SK-N-SH (cell line): ENCODE measurements around the gene SIRT2. TPM values are rescaled to one million over a fixed set of nuclear protein-coding genes. Genes with fewer than 3 reads are reported as not detected.

ENCODE experiments used
- CTCF ChIA-PET: fragments of 300-600, 350-600 bp; formaldehyde crosslinking; extraction: SDS; loops from one replicate; lab custom pipeline; 2021; lab: Yijun Ruan, JAX
- POLR2A ChIA-PET: fragments of 350-600 bp; sonication (Branson Sonifier 250); formaldehyde crosslinking; extraction: SDS; loops from one replicate; lab custom pipeline; 2020; ENCODE audit warnings: antibody characterized with exemption, inconsistent platforms; lab: Yijun Ruan, JAX
- DNase-seq: peaks from one replicate; pipeline ENCODE4 v3.0.0; 2012
- H2AFZ ChIP-seq: fragments of 200-600 bp; sonication (generic); 2 replicates; pipeline ENCODE4 v1.8.1; 2016; ENCODE audit warnings: antibody characterized with exemption, mild to moderate bottlenecking, low read depth
- H3F3A ChIP-seq: fragments of 200-600 bp; sonication (generic); replicated peaks from 2 replicates; pipeline ENCODE3; 2016; ENCODE audit warnings: antibody characterized with exemption, mild to moderate bottlenecking; ENCODE audit not compliant: insufficient read depth
- H3K27ac ChIP-seq, 2 experiments: fragments of 200-500 bp in 1 of 2; fragments of 200-600 bp in 1 of 2; sonication (Bioruptor generic) in 1 of 2; sonication (generic), shearing (Covaris generic) in 1 of 2; 2 replicates each; pipeline versions ENCODE4 v1.5.1 to v1.6.1; 2014 to 2016; ENCODE audit warnings: low read depth in 2 of 2, inconsistent platforms in 1 of 2, low read length in 1 of 2, mild to moderate bottlenecking in 1 of 2, mixed read lengths in 1 of 2
- H3K27me3 ChIP-seq: fragments of 200-600 bp; sonication (generic), shearing (Covaris generic); 2 replicates; pipeline ENCODE4 v1.6.1; 2016; ENCODE audit warnings: mixed run types; ENCODE audit not compliant: insufficient read depth
- H3K36me3 ChIP-seq, 2 experiments: fragments of 200-500 bp in 1 of 2; fragments of 200-600 bp in 1 of 2; sonication (Bioruptor generic) in 1 of 2; sonication (generic) in 1 of 2; replicated peaks in 1 of 2; 2 replicates each; pipeline versions ENCODE3 to v1.5.1; 2014 to 2016; ENCODE audit warnings: low read length in 1 of 2, mild to moderate bottlenecking in 1 of 2; ENCODE audit not compliant: insufficient read depth in 2 of 2, control insufficient read depth in 1 of 2
- H3K4me1 ChIP-seq, 2 experiments: fragments of 200-500 bp in 1 of 2; fragments of 200-600 bp in 1 of 2; sonication (Bioruptor generic) in 1 of 2; sonication (generic), shearing (Covaris generic) in 1 of 2; 2 replicates each; pipeline versions ENCODE4 v1.5.1 to v1.6.1; 2014 to 2016; ENCODE audit warnings: low read depth in 1 of 2, low read length in 1 of 2, mixed run types in 1 of 2; ENCODE audit not compliant: insufficient read depth in 2 of 2, control insufficient read depth in 1 of 2
- H3K4me2 ChIP-seq: fragments of 200-600 bp; sonication (generic), shearing (Covaris generic); 2 replicates; pipeline ENCODE4 v1.6.1; 2017; ENCODE audit warnings: mixed run types
- H3K4me3 ChIP-seq, 2 experiments: fragments of 200-500 bp in 1 of 2; fragments of 200-600 bp in 1 of 2; sonication (Bioruptor generic) in 1 of 2; sonication (generic), shearing (Covaris generic) in 1 of 2; 2 replicates each; pipeline versions ENCODE4 v1.5.1 to v1.8.1; 2014 to 2016; ENCODE audit warnings: low read depth in 2 of 2, inconsistent platforms in 1 of 2, low read length in 1 of 2, mild to moderate bottlenecking in 1 of 2, mixed read lengths in 1 of 2, moderate library complexity in 1 of 2
- H3K79me2 ChIP-seq: fragments of 200-600 bp; sonication (generic); 2 replicates; pipeline ENCODE4 v1.8.1; 2017; ENCODE audit warnings: mild to moderate bottlenecking; ENCODE audit not compliant: insufficient read depth
- H3K9ac ChIP-seq: fragments of 200-600 bp; sonication (generic); 2 replicates; pipeline ENCODE4 v1.6.1; 2017; ENCODE audit warnings: mixed run types
- H3K9me2 ChIP-seq: fragments of 200-600 bp; sonication (generic); 2 replicates; pipeline ENCODE4 v1.6.1; 2017; ENCODE audit warnings: mixed run types
- H3K9me3 ChIP-seq: fragments of 200-600 bp; sonication (generic); 2 replicates; pipeline ENCODE4 v1.6.1; 2017; ENCODE audit warnings: mixed run types, mild to moderate bottlenecking, moderate library complexity
- H4K20me1 ChIP-seq: fragments of 200-600 bp; sonication (generic); 2 replicates; pipeline ENCODE4 v1.6.1; 2017; ENCODE audit warnings: mild to moderate bottlenecking, mixed run types; ENCODE audit not compliant: insufficient read depth
- CTCF ChIP-seq: fragments of 200-600 bp; sonication (generic); IDR thresholded peaks from 2 replicates; pipeline ENCODE4 v1.6.1; 2017; ENCODE audit warnings: antibody characterized with exemption, mild to moderate bottlenecking, moderate library complexity
- GABPA ChIP-seq: IDR thresholded peaks from 2 replicates; pipeline ENCODE4 v1.4.0; 2012; ENCODE audit warnings: low read depth, mild to moderate bottlenecking
- GATA2 ChIP-seq: sonication (generic); formaldehyde crosslinking; IDR thresholded peaks from 2 replicates; pipeline ENCODE4 v1.5.0; 2020; ENCODE audit warnings: mild to moderate bottlenecking, missing genetic modification reagents
- IRF3 ChIP-seq: fragments of 150-350 bp; IDR thresholded peaks from 2 replicates; pipeline ENCODE4 v1.6.1; 2016; ENCODE audit warnings: mild to moderate bottlenecking, low read depth, low read length
- JUND ChIP-seq: IDR thresholded peaks from 2 replicates; pipeline ENCODE4 v1.4.0; 2012
- MXI1 ChIP-seq: IDR thresholded peaks from 2 replicates; pipeline ENCODE4 v1.6.1; 2012; ENCODE audit warnings: mild to moderate bottlenecking, low read depth, low read length, improper control_type of control experiment
- RFX5 ChIP-seq: IDR thresholded peaks from 2 replicates; pipeline ENCODE4 v1.6.1; 2012; ENCODE audit warnings: mild to moderate bottlenecking, improper control_type of control experiment, low read length
- TCF12 ChIP-seq: IDR thresholded peaks from 2 replicates; pipeline ENCODE4 v1.4.0; 2012
- USF1 ChIP-seq: IDR thresholded peaks from 2 replicates; pipeline ENCODE4 v1.4.0; 2012; ENCODE audit warnings: low read depth, borderline replicate concordance
- YY1 ChIP-seq: IDR thresholded peaks from 2 replicates; pipeline ENCODE4 v1.4.0; 2012; ENCODE audit warnings: low read depth, mild to moderate bottlenecking
- ZBTB33 ChIP-seq: IDR thresholded peaks from 2 replicates; pipeline ENCODE4 v1.4.0; 2012; ENCODE audit warnings: low read depth, borderline replicate concordance
- WGBS: methylation state at CpG from one replicate; pipeline ENCODE4 v1.1.6; 2017; ENCODE audit warnings: low lambda C conversion rate; 5-methylcytosine and 5-hydroxymethylcytosine counted together
- polyA plus RNA-seq, 3 experiments: library from polyadenylated mRNA; depleted of rRNA; stranded (reverse); fragments of >200 nt; gene quantifications; 2 replicates each; pipeline ENCODE4 v1.2.3, GENCODE V29; 2012

Gene SIRT2
- polyA plus RNA-seq, 1 of the 3 experiments (the other 2 are of a cell fraction) = 39.3 TPM

- Histone ChIP-seq H3K36me3 (peaks cover 0 to 8% of the 10 kb centered on the region in 2 experiments), H3K4me1 (peaks cover 0 to 4% of the 10 kb centered on the region in 2 experiments; a peak in 1 of 4 replicates), H2AFZ (no peak overlapping the region), H3K9me3 (no peaks in the 10 kb centered on the region), H3K9me2 (no peaks in the 10 kb centered on the region), H3K79me2 (no peaks in the 10 kb centered on the region), H3F3A (no peaks in the 10 kb centered on the region), H3K9ac (no peak overlapping the region), H3K27ac (no peak overlapping the region), H3K4me2 (no peak overlapping the region), H3K4me3 (no peak overlapping the region), H4K20me1 (no peaks in the 10 kb centered on the region), H3K27me3 (no peaks in the 10 kb centered on the region)
- no peak for TF ChIP-seq USF1
- no peak for TF ChIP-seq TCF12
- TF ChIP-seq YY1 = no peak
- TF ChIP-seq GATA2 = no peak
- no peak for TF ChIP-seq RFX5
- TF ChIP-seq MXI1 = no peak
- no peak for TF ChIP-seq JUND
- TF ChIP-seq CTCF = no peak
- no peak for TF ChIP-seq IRF3
- DNase-seq = no peak
- ChIA-PET POLR2A (no interaction called here), CTCF (interaction anchor here (0.7 to 1.4 kb wide), 2 partner anchors 12 to 21 kb away, joined by 3 read pairs; no protein-coding TSS in a partner anchor)
These were observed 8.7 kb downstream of the SIRT2 start for GRCh38 chr19:38890686-38891085.

- H3K79me2 ChIP-seq = no peaks in the 10 kb centered on the region
- H3K4me2 ChIP-seq = no peak overlapping the region
- DNase-seq = no peak
- H2AFZ ChIP-seq = no peak overlapping the region
- H3K9ac ChIP-seq = no peak overlapping the region
- no peaks in the 10 kb centered on the region for H3F3A ChIP-seq
- no peak for TF ChIP-seq RFX5
- no peak for TF ChIP-seq JUND
- TF ChIP-seq ZBTB33 = no peak
- no peak for TF ChIP-seq GABPA
- CTCF ChIA-PET = interaction anchor here (4.8 kb wide), 1 partner anchor 21 kb away, joined by 36 read pairs; no protein-coding TSS in a partner anchor
- H3K27me3 ChIP-seq = no peaks in the 10 kb centered on the region
- H3K9me2 ChIP-seq = no peaks in the 10 kb centered on the region
- H3K27ac ChIP-seq = no peak overlapping the region
- H3K4me1 ChIP-seq = peaks cover 0 to 4% of the 10 kb centered on the region in 2 experiments; a peak in 1 of 4 replicates
- H3K9me3 ChIP-seq = no peaks in the 10 kb centered on the region
- peaks cover 0 to 8% of the 10 kb centered on the region in 2 experiments for H3K36me3 ChIP-seq
- H4K20me1 ChIP-seq = no peaks in the 10 kb centered on the region
- POLR2A ChIA-PET = no interaction called here
- no peak overlapping the region for H3K4me3 ChIP-seq
- WGBS = 89% methylated on average over 8 of the region's 8 CpGs
These were observed 9.6 kb downstream of the SIRT2 start for GRCh38 chr19:38889803-38890202.
